Spinal cord (tissue), 10 donors: ENCODE measurements around the gene FARP1. TPM values are rescaled to one million over a fixed set of nuclear protein-coding genes. Genes with fewer than 3 reads are reported as not detected.

Experiments
- DNase-seq, 6 donors: peaks; one replicate each; pipeline versions ENCODE4 v3.0.0 to v3.0.0-alpha.2; 2013 to 2015; ENCODE audit warnings: low spot score in 6 of 6, low read depth in 4 of 6
- H3K27ac ChIP-seq: one replicate; pipeline ENCODE4 v1.5.1; 2013; ENCODE audit warnings: low read depth, low read length, control low read depth
- H3K27me3 ChIP-seq: one replicate; pipeline ENCODE4 v1.6.1; 2013; ENCODE audit warnings: low read length; ENCODE audit not compliant: control insufficient read depth, insufficient read depth
- H3K36me3 ChIP-seq: one replicate; pipeline ENCODE4 v1.6.1; 2013; ENCODE audit warnings: low read length; ENCODE audit not compliant: control insufficient read depth, insufficient read depth
- H3K4me1 ChIP-seq: one replicate; pipeline ENCODE4 v1.6.1; 2013; ENCODE audit warnings: low read length; ENCODE audit not compliant: control insufficient read depth, insufficient read depth
- H3K4me3 ChIP-seq: one replicate; pipeline ENCODE4 v1.5.1; 2013; ENCODE audit warnings: low read depth, low read length, control low read depth
- H3K9me3 ChIP-seq: one replicate; pipeline ENCODE4 v1.6.1; 2013; ENCODE audit warnings: low read length; ENCODE audit not compliant: control insufficient read depth, insufficient read depth
- WGBS: methylation state at CpG from one replicate; pipeline ENCODE4 v1.1.5; 2013; ENCODE audit warnings: missing lambda C conversion rate; ENCODE audit not compliant: insufficient coverage; 5-methylcytosine and 5-hydroxymethylcytosine counted together
- polyA plus RNA-seq, 2 donors: library from polyadenylated mRNA; unstranded; fragments of 120-200 nt; gene quantifications; one replicate each; pipeline ENCODE4 v1.2.1, GENCODE V29; 2013; ENCODE audit not compliant: insufficient read length in 2 of 2
- total RNA-seq, 2 donors: library from RNA; depleted of rRNA in 1 of 2; stranded (reverse); fragments of 120-200 nt in 1 of 2; fragments of >200 nt in 1 of 2; gene quantifications; one replicate each; pipeline versions ENCODE4 v1.2.3 to v1.2.4, GENCODE V29; 2013 to 2014
- donor health status: healthy.

FARP1 gene
- total and polyA plus RNA-seq, 4 donors, result 44.0 to 134 (median 90.5) TPM

GRCh38 chr13:98273067-98273823 is 130.4 kb downstream of the FARP1 start:
- no peaks in the 10 kb centered on the region for H3K9me3 ChIP-seq
- 90% methylated on average over 7 of the region's 9 CpGs for WGBS
- H3K27ac ChIP-seq, result no peak overlapping the region
- peaks cover 11% of the 10 kb centered on the region for H3K4me1 ChIP-seq
- no peak for DNase-seq
- no peak overlapping the region for H3K4me3 ChIP-seq
- no peaks in the 10 kb centered on the region for H3K36me3 ChIP-seq
- H3K27me3 ChIP-seq, result no peaks in the 10 kb centered on the region

DNA sequence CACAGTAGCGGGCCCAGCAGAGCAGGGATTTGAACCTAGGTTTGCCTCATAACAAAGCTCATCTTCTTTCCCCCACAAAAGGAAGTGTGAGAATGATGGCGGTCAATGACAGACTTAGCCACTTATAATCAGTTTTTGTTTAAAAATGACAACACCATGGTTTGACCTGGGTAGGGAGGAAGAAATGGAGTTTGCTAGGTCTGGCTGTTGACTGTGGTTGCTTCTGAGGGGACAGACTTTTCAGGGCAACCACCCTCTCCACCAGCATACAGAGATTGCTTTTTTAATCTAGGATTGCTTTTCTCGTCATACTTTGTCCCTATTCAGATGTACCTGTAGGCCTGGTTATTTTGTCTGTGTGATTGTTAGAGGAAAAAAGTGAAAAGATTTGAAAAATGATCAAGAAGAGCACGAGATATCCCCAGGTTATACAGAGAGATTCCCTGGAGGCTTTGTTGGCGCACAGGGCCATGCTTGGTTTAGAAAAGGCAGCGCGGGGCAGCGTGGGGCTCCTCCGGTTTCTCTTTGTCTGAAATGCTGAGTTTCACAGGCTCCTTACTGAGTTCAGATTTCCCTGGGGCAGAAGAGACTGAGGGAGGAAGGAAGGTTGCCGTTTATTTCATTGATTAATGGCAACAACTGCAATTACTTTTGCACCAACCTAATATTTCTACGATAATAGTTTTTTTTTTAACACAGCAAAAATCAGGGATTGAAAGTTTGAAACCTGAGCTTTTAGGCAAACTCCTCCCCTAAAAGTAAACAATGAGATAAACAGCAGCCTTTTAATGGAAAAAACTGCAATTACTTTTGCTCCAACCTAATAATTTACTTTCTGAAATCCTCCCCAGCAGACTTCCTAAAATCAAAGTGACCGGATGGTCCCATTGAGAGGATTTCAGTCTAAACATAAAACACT is 131.2 kb downstream of the FARP1 start:
- no peak overlapping the region for H3K27ac ChIP-seq
- H3K4me1 ChIP-seq, result peaks cover 11% of the 10 kb centered on the region
- H3K27me3 ChIP-seq, result no peaks in the 10 kb centered on the region
- H3K4me3 ChIP-seq, result no peak overlapping the region
- no peaks in the 10 kb centered on the region for H3K9me3 ChIP-seq
- H3K36me3 ChIP-seq, result no peaks in the 10 kb centered on the region
- WGBS, result 31% methylated on average over 6 of the region's 12 CpGs
- DNase-seq, result no peak

GRCh38 chr13:98274921-98275487 is 132.1 kb downstream of the FARP1 start:
- WGBS, result no CpG with 5 or more reads among the region's 2 CpGs
- H3K4me1 ChIP-seq, result peaks cover 17% of the 10 kb centered on the region
- no peak overlapping the region for H3K27ac ChIP-seq
- H3K36me3 ChIP-seq, result no peaks in the 10 kb centered on the region
- no peak for DNase-seq
- no peaks in the 10 kb centered on the region for H3K27me3 ChIP-seq
- H3K4me3 ChIP-seq, result no peak overlapping the region
- no peaks in the 10 kb centered on the region for H3K9me3 ChIP-seq

DNA sequence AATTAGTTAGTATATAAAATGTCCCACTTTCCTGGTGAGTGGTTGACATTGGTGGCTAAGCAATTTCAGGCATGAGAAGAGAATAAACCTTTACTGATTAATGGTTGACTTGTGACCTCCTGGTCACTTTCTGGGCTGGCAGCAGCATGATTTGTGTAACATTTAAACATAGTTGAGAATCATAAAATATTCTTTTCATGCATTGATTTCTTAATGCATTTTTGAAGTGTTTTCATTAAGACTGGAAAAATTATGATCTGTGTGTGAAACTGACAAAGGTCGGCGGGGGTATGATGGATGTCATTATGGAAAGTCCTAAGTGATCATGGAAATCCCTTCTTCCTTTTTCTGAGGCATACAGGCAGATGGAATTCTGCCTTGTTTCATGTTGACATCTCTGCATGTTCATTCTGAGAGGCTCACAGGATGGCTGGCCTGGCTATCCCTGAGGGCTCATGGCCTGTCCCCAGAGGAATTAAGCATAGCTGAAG is 132.8 kb downstream of the FARP1 start:
- no peak overlapping the region for H3K4me3 ChIP-seq
- H3K27me3 ChIP-seq, result no peaks in the 10 kb centered on the region
- H3K27ac ChIP-seq, result no peak overlapping the region
- H3K36me3 ChIP-seq, result no peaks in the 10 kb centered on the region
- no peak for DNase-seq
- no peaks in the 10 kb centered on the region for H3K9me3 ChIP-seq
- H3K4me1 ChIP-seq, result peaks cover 22% of the 10 kb centered on the region
- WGBS, result 81% methylated on average over 2 of the region's 2 CpGs

DNA sequence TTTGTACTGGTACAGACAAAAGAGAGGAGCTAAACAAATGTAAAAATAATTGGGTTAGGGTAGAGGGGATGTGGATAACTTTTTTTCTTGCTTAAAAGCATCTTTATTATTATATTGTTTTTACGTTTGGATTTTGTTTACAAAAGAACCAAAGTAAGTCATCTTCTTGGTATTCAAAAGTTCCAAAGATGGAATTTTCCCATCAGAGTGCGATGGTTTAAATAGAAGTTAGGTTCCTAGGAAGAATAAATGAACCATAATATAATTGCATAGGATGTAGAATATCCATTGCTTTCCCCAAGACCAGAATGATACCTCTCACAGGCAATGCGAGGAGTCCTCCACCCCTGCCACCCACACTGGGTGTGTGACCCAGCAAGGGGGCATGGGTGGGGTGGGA is 133.6 kb downstream of the FARP1 start:
- no peak overlapping the region for H3K4me3 ChIP-seq
- no peaks in the 10 kb centered on the region for H3K27me3 ChIP-seq
- DNase-seq, result no peak
- H3K4me1 ChIP-seq, result peaks cover 22% of the 10 kb centered on the region
- no peaks in the 10 kb centered on the region for H3K36me3 ChIP-seq
- no peaks in the 10 kb centered on the region for H3K9me3 ChIP-seq
- WGBS, result no CpG with 5 or more reads among the region's 3 CpGs
- H3K27ac ChIP-seq, result no peak overlapping the region

DNA sequence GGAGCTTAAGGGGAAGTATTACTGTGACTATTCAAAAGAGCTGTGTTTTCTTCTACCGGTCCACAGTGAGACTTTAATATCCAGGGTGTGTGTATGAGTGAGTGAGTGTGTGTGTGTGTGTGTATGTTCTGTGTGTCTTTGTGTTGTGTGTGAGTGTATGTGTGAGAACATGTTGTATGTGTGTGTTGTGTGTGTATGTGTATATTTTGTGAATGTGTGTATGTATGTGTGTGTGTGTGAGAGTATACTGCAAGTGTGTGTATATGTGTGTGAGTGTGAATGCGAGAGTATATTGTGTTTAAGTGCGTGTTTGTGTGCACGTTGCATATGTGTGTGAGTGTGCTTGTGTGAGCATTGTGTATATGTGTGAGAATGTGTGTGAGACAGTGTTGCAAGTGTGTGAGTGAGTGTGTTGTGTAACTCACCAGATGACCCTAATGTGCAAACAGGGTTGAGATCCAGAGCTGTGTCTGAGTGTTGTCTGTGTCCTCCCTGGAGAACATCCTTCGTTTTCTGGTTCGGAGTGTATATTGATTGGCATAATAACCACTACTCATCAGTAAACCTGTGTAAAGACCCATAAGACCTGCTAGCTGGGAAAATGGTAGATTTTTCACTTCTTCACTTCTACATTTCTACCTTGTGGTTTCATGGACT is 135.3 kb downstream of the FARP1 start:
- H3K4me3 ChIP-seq, result no peak overlapping the region
- H3K9me3 ChIP-seq, result no peaks in the 10 kb centered on the region
- no peak for DNase-seq
- H3K27ac ChIP-seq, result no peak overlapping the region
- 85% methylated on average over 4 of the region's 6 CpGs for WGBS
- no peaks in the 10 kb centered on the region for H3K36me3 ChIP-seq
- no peaks in the 10 kb centered on the region for H3K27me3 ChIP-seq
- peaks cover 22% of the 10 kb centered on the region for H3K4me1 ChIP-seq

DNA sequence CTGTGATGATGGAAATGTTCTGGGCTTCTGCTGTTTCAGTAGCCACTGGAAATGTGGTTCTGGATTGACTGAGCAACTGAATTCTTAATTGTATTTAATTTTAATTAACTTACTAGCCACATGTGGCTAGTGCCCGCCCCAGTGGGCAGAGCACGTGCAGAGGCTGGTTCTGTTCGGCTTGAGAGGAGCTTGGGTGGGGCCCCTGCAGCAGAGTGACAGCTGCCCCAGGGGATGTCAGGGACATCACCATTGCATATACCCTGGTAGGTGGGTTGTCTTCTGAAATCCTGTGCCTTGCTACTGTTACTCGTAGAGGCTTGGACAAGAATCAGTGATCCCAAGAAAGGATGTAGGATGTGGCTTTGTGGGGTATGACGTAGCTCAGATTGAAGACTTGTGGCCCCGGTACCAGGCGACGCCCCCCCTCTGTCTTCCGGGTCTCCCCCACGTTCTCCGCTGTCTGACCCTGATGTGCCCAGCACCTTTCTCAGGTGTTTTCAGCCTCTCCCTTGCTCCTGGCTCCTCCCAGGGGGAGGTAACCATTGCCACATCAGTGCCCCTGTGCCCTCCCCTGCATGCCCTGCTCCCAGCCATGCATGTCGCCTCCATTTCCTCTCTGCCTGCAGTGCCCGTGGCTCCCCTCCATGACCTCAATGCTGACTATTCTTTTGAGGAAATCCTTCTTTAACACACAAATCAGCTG is 136.7 kb downstream of the FARP1 start:
- peaks cover 14% of the 10 kb centered on the region for H3K4me1 ChIP-seq
- H3K4me3 ChIP-seq, result no peak overlapping the region
- H3K27ac ChIP-seq, result no peak overlapping the region
- no peaks in the 10 kb centered on the region for H3K36me3 ChIP-seq
- DNase-seq, result no peak
- H3K27me3 ChIP-seq, result no peaks in the 10 kb centered on the region
- H3K9me3 ChIP-seq, result no peaks in the 10 kb centered on the region
- 73% methylated on average over 12 of the region's 13 CpGs for WGBS

DNA sequence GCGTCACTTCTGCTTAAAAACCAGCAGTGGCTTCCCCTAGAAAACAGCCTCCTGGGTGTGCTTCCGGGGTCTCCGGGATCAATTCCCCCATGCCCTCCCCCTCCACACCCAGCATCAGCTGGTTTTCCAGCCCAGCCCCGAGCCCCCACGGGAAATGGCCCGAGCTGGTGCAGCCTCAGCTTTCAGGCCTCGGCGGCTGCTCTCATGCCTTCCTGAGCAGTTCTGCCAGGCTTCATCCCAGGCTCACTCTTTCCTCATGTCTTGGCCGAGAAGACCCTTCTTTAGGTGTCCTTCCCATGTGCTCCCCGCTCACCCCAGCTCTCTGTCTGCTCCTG is 137.2 kb downstream of the FARP1 start:
- Histone ChIP-seq H3K9me3 (no peaks in the 10 kb centered on the region), H3K4me3 (no peak overlapping the region), H3K27me3 (no peaks in the 10 kb centered on the region), H3K36me3 (no peaks in the 10 kb centered on the region), H3K4me1 (peaks cover 14% of the 10 kb centered on the region), H3K27ac (no peak overlapping the region)
- no peak for DNase-seq
- WGBS, result 33% methylated on average over 10 of the region's 10 CpGs

DNA sequence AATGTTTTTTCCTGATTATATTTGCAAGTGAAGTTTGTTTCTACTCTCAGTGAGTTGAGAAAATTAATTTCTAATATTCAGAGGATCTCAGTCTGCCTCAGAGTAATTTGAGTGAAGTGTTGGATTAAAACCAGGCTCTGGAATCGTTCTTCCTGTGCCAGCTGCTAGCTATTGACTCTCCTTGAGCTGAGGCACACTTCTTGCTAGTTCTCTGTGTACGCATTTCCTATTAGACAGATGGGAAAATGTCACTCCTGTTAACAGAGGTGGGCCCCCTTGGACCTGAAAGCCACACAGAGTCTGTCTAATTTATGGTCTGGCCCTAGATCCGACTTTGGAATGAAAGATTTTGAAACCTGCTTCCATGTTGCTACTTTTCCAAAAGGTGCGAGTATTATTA is 141.8 kb downstream of the FARP1 start:
- no peaks in the 10 kb centered on the region for H3K9me3 ChIP-seq
- WGBS, result 48% methylated on average over 2 of the region's 4 CpGs
- H3K27ac ChIP-seq, result no peak overlapping the region
- peaks cover 11% of the 10 kb centered on the region for H3K4me1 ChIP-seq
- no peaks in the 10 kb centered on the region for H3K27me3 ChIP-seq
- DNase-seq, result no peak
- no peak overlapping the region for H3K4me3 ChIP-seq
- H3K36me3 ChIP-seq, result no peaks in the 10 kb centered on the region
